Suprapubic skin (tissue), 4 donors: ENCODE measurements around the gene KIF6.

ENCODE experiments used
- EP300 ChIP-seq: sonication (generic); formaldehyde crosslinking; IDR thresholded peaks from one replicate; pipeline ENCODE4 v1.6.1; 2017; ENCODE audit warnings: antibody characterized with exemption
- POLR2A ChIP-seq, 2 donors: fragments of 450-650 bp; IDR thresholded peaks; one replicate each; pipeline ENCODE4 v1.6.1; 2017; ENCODE audit warnings: antibody characterized with exemption in 2 of 2, mild to moderate bottlenecking in 2 of 2, moderate library complexity in 2 of 2
- POLR2AphosphoS5 ChIP-seq, 3 donors: sonication (generic); formaldehyde crosslinking; IDR thresholded peaks; one replicate each; pipeline ENCODE4 v1.6.1; 2017; ENCODE audit warnings: antibody characterized with exemption in 3 of 3
- TF ChIP-seq, protein P1 (sequence below), 2 donors: fragments of 200-600 bp in 1 of 2; fragments of 450-650 bp in 1 of 2; sonication (generic) in 1 of 2; IDR thresholded peaks; one replicate each; pipeline ENCODE4 v1.5.1; 2016 to 2019; ENCODE audit warnings: antibody characterized with exemption in 2 of 2, mild to moderate bottlenecking in 1 of 2, moderate library complexity in 1 of 2

DNA sequence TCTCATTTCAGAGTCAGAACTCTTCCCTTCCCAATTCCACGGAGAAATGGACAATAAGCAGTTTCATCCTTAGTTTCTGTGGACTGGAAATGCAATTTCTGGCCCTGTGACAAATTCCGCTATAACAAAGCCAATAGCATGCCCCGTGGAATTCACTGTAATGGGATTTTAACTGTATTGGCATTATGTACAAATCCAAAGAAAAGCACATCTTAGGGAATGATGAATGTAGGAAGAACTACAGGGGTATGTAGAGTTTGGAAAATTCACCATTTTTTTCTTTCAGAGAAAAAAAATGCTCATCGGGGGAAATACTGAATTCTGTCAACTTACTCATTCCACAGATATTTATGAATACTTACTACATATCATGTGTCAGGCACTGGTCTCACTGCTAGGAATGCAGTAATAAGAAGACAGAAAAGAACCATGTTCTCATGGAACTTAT is 43.5 kb downstream of the KIF6 start:
- TF ChIP-seq, protein P1, sequence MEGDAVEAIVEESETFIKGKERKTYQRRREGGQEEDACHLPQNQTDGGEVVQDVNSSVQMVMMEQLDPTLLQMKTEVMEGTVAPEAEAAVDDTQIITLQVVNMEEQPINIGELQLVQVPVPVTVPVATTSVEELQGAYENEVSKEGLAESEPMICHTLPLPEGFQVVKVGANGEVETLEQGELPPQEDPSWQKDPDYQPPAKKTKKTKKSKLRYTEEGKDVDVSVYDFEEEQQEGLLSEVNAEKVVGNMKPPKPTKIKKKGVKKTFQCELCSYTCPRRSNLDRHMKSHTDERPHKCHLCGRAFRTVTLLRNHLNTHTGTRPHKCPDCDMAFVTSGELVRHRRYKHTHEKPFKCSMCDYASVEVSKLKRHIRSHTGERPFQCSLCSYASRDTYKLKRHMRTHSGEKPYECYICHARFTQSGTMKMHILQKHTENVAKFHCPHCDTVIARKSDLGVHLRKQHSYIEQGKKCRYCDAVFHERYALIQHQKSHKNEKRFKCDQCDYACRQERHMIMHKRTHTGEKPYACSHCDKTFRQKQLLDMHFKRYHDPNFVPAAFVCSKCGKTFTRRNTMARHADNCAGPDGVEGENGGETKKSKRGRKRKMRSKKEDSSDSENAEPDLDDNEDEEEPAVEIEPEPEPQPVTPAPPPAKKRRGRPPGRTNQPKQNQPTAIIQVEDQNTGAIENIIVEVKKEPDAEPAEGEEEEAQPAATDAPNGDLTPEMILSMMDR (IDR thresholded peaks at IDR 0.05): no peak
- TF ChIP-seq POLR2A (IDR thresholded peaks at IDR 0.05) (no peak), POLR2AphosphoS5 (IDR thresholded peaks at IDR 0.05) (no peak), EP300 (no peak)
